ENCODE data around the gene HTR7.
A peak's percentile ranks its signal among the peaks of the same experiment; 100 is the strongest.

The HTR7 gene

DNA sequence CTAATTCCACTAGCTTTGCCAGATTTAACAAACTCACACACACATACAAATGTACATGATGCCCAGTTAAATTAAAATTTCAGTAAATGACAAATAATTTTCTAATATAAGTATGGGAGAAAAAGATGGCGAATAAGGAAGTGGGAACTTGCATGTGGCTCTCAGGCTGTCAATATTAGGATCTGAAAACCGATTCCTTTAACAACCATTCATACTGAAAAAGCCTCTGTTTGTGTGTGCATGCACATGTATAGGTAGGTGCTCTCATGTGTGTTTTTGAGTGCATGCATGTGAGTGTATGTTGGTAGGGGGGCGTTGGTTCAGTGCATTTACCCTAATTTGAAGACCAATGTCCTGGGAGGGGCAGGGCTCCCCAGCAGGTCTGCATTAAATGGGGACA is 125.3 kb downstream of the HTR7 start:
- no peaks in the 10 kb centered on the region for H3K36me3 ChIP-seq (ENCODE audit: control insufficient read depth in 1 of 2, insufficient read depth in 2 of 2, low read depth in 1 of 2, low read length in 2 of 2)
- WGBS = 87% methylated on average over 3 of the region's 3 CpGs
- H2AFZ ChIP-seq (ENCODE audit: low read depth, low read length) = no peak overlapping the region
- no peaks in the 10 kb centered on the region for H3K9me3 ChIP-seq (ENCODE audit: control insufficient read depth, low read length)
- no peak overlapping the region for H2BK120ac ChIP-seq (ENCODE audit: low read depth, low read length)
- no peak overlapping the region for H3K27ac ChIP-seq (ENCODE audit: low read length, poor library complexity, severe bottlenecking)
- no peaks in the 10 kb centered on the region for H3K79me1 ChIP-seq (replicated peaks; ENCODE audit: low read length, poor library complexity, severe bottlenecking)
- H3K23ac ChIP-seq (ENCODE audit: low read length in 2 of 2) = no peak overlapping the region
- no peaks in the 10 kb centered on the region for H3K27me3 ChIP-seq (ENCODE audit: control insufficient read depth in 1 of 2, insufficient read depth in 1 of 2, low read length in 2 of 2)
- no peak overlapping the region for H2BK12ac ChIP-seq (ENCODE audit: low read length in 2 of 2)
- no peaks in the 10 kb centered on the region for H3K4me1 ChIP-seq (ENCODE audit: control insufficient read depth, insufficient read depth, low read depth, low read length)
- H2BK15ac ChIP-seq (ENCODE audit: low read depth, poor library complexity, severe bottlenecking) = no peak overlapping the region
- H3K4ac ChIP-seq (ENCODE audit: low read depth in 1 of 2, low read length in 2 of 2) = no peak overlapping the region
- no peak overlapping the region for H3K4me2 ChIP-seq (ENCODE audit: low read length, poor library complexity, severe bottlenecking)
- no peak overlapping the region for H4K91ac ChIP-seq (ENCODE audit: low read length)
- no peak overlapping the region for H3K18ac ChIP-seq (ENCODE audit: low read depth in 1 of 2, low read length in 2 of 2)
- H3K4me3 ChIP-seq (ENCODE audit: insufficient read depth in 1 of 2, low read depth in 1 of 2, low read length in 2 of 2) = no peak overlapping the region
- no peak for DNase-seq
- no peak overlapping the region for H2AK5ac ChIP-seq (ENCODE audit: low read length, severe bottlenecking)
- no peak overlapping the region for H3K9ac ChIP-seq (ENCODE audit: low read length)
- no peak overlapping the region for H4K8ac ChIP-seq (ENCODE audit: low read length)
- no peak overlapping the region for H3K14ac ChIP-seq (ENCODE audit: low read length in 2 of 2)
- H2BK5ac ChIP-seq (ENCODE audit: low read depth, low read length, poor library complexity, severe bottlenecking) = no peak overlapping the region

DNA sequence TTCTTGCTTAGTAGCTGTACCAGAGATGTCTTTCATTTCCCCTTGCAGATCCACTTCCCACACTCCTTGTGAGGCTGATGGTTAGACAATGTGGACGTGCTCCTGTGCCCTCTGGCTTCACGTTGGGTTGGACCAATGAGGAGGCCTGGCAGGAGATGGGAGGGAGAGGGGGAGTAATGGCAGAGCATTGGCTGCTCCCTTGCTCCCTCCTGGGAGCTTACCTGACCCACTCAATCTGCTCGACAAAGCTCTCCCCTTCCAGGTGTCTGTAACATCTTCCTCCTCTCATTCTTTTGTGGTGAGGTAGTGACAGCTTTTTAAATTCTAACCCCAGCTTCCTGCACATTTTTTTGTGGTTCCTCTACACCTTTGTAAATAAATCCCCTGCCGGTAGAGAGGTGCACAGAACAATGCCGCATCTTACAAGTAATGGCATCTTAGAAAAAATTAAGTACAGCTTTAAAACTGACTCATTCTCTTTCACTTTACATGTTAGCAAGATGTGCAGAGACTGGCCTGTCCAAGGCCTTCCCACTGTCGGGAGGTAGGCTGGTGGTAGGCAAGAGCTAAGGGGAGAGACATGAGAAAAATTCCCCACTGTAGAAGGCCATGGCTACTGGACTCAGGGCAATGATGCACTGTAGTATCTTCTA is 134.3 kb downstream of the HTR7 start:
- H2BK15ac ChIP-seq (ENCODE audit: low read depth, poor library complexity, severe bottlenecking) = no peak overlapping the region
- no peak overlapping the region for H4K91ac ChIP-seq (ENCODE audit: low read length)
- H3K9me3 ChIP-seq (ENCODE audit: control insufficient read depth, low read length) = no peaks in the 10 kb centered on the region
- DNase-seq = no peak
- H3K27me3 ChIP-seq (ENCODE audit: control insufficient read depth in 1 of 2, insufficient read depth in 1 of 2, low read length in 2 of 2) = no peaks in the 10 kb centered on the region
- H3K18ac ChIP-seq (ENCODE audit: low read depth in 1 of 2, low read length in 2 of 2) = peak overlapping the region in 1 of 2 experiments; percentile 61
- H2BK5ac ChIP-seq (ENCODE audit: low read depth, low read length, poor library complexity, severe bottlenecking) = no peak overlapping the region
- H3K9ac ChIP-seq (ENCODE audit: low read length) = no peak overlapping the region
- H2BK120ac ChIP-seq (ENCODE audit: low read depth, low read length) = no peak overlapping the region
- no peaks in the 10 kb centered on the region for H3K79me1 ChIP-seq (replicated peaks; ENCODE audit: low read length, poor library complexity, severe bottlenecking)
- 83% methylated on average over 4 of the region's 6 CpGs for WGBS
- no peak overlapping the region for H3K14ac ChIP-seq (ENCODE audit: low read length in 2 of 2)
- no peaks in the 10 kb centered on the region for H3K4me1 ChIP-seq (ENCODE audit: control insufficient read depth, insufficient read depth, low read depth, low read length)
- H3K4ac ChIP-seq (ENCODE audit: low read depth in 1 of 2, low read length in 2 of 2) = no peak overlapping the region
- no peak overlapping the region for H2AFZ ChIP-seq (ENCODE audit: low read depth, low read length)
- H3K36me3 ChIP-seq (ENCODE audit: control insufficient read depth in 1 of 2, insufficient read depth in 2 of 2, low read depth in 1 of 2, low read length in 2 of 2) = no peaks in the 10 kb centered on the region
- peak overlapping the region in 1 of 2 experiments; percentile 3 for H2BK12ac ChIP-seq (ENCODE audit: low read length in 2 of 2)
- no peak overlapping the region for H4K8ac ChIP-seq (ENCODE audit: low read length)
- no peak overlapping the region for H2AK5ac ChIP-seq (ENCODE audit: low read length, severe bottlenecking)
- no peak overlapping the region for H3K4me3 ChIP-seq (ENCODE audit: insufficient read depth in 1 of 2, low read depth in 1 of 2, low read length in 2 of 2)
- H3K4me2 ChIP-seq (ENCODE audit: low read length, poor library complexity, severe bottlenecking) = no peak overlapping the region
- no peak overlapping the region for H3K23ac ChIP-seq (ENCODE audit: low read length in 2 of 2)
- no peak overlapping the region for H3K27ac ChIP-seq (ENCODE audit: low read length, poor library complexity, severe bottlenecking)

DNA sequence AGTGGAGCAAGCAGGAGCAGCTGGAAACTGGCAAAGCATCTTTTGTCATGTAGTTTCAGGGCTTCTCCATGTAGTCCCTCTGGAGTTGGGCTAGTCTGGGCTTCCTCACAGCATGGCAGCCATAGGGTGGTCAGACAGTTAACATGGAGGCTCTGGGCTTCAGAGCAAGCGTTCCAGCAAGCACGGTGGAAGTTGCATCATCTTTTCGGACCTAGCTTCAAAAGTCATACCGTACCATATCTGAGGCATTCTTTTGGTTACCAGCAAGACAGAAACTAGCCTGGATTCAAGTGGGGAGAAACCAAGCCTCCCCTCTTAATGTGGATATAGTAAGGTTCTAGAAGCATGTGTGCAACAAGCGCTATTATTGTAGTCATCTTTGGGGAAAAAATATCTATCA is 135.0 kb downstream of the HTR7 start:
- no peak overlapping the region for H3K4me2 ChIP-seq (ENCODE audit: low read length, poor library complexity, severe bottlenecking)
- H3K23ac ChIP-seq (ENCODE audit: low read length in 2 of 2) = no peak overlapping the region
- no peaks in the 10 kb centered on the region for H3K79me1 ChIP-seq (replicated peaks; ENCODE audit: low read length, poor library complexity, severe bottlenecking)
- H2BK120ac ChIP-seq (ENCODE audit: low read depth, low read length) = no peak overlapping the region
- no peak overlapping the region for H3K4ac ChIP-seq (ENCODE audit: low read depth in 1 of 2, low read length in 2 of 2)
- H3K18ac ChIP-seq (ENCODE audit: low read depth in 1 of 2, low read length in 2 of 2) = no peak overlapping the region
- no peak overlapping the region for H3K9ac ChIP-seq (ENCODE audit: low read length)
- no peak overlapping the region for H2BK15ac ChIP-seq (ENCODE audit: low read depth, poor library complexity, severe bottlenecking)
- H3K9me3 ChIP-seq (ENCODE audit: control insufficient read depth, low read length) = no peaks in the 10 kb centered on the region
- no peak overlapping the region for H3K14ac ChIP-seq (ENCODE audit: low read length in 2 of 2)
- no peak overlapping the region for H2BK5ac ChIP-seq (ENCODE audit: low read depth, low read length, poor library complexity, severe bottlenecking)
- no peaks in the 10 kb centered on the region for H3K4me1 ChIP-seq (ENCODE audit: control insufficient read depth, insufficient read depth, low read depth, low read length)
- H2AFZ ChIP-seq (ENCODE audit: low read depth, low read length) = no peak overlapping the region
- H2BK12ac ChIP-seq (ENCODE audit: low read length in 2 of 2) = no peak overlapping the region
- DNase-seq = no peak
- H3K36me3 ChIP-seq (ENCODE audit: control insufficient read depth in 1 of 2, insufficient read depth in 2 of 2, low read depth in 1 of 2, low read length in 2 of 2) = no peaks in the 10 kb centered on the region
- H3K4me3 ChIP-seq (ENCODE audit: insufficient read depth in 1 of 2, low read depth in 1 of 2, low read length in 2 of 2) = no peak overlapping the region
- no peaks in the 10 kb centered on the region for H3K27me3 ChIP-seq (ENCODE audit: control insufficient read depth in 1 of 2, insufficient read depth in 1 of 2, low read length in 2 of 2)
- WGBS = 81% methylated on average over 4 of the region's 5 CpGs
- H4K91ac ChIP-seq (ENCODE audit: low read length) = no peak overlapping the region
- no peak overlapping the region for H4K8ac ChIP-seq (ENCODE audit: low read length)
- H3K27ac ChIP-seq (ENCODE audit: low read length, poor library complexity, severe bottlenecking) = no peak overlapping the region
- H2AK5ac ChIP-seq (ENCODE audit: low read length, severe bottlenecking) = no peak overlapping the region

DNA sequence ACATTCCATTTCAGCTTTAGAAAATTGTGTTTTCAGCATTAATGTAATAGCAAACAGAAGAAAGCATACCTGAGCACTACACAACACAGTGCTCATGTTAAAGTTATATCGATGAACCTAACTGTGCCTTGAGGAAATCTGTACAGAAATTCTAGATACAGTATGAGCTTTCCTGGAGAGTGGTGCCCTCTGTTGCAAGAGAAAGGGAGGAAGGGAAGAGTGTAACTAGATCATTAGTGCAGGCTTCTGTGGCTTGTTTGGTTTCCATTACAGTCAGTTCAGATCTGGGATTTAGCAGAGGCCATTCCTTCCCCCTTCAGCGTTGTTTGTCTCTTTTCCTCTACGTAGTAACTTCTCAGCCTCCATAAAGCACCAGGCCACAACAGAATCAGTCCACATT is 139.7 kb downstream of the HTR7 start:
- Histone ChIP-seq H2AFZ (ENCODE audit: low read depth, low read length) (peak overlapping the region; percentile 63), H3K4ac (ENCODE audit: low read depth in 1 of 2, low read length in 2 of 2) (peak overlapping the region in 1 of 2 experiments; percentile 51), H3K27me3 (ENCODE audit: control insufficient read depth in 1 of 2, insufficient read depth in 1 of 2, low read length in 2 of 2) (no peaks in the 10 kb centered on the region), H3K14ac (ENCODE audit: low read length in 2 of 2) (no peak overlapping the region), H2AK5ac (ENCODE audit: low read length, severe bottlenecking) (no peak overlapping the region), H2BK15ac (ENCODE audit: low read depth, poor library complexity, severe bottlenecking) (no peak overlapping the region), H2BK5ac (ENCODE audit: low read depth, low read length, poor library complexity, severe bottlenecking) (no peak overlapping the region), H3K9me3 (ENCODE audit: control insufficient read depth, low read length) (no peaks in the 10 kb centered on the region), H4K91ac (ENCODE audit: low read length) (no peak overlapping the region), H3K18ac (ENCODE audit: low read depth in 1 of 2, low read length in 2 of 2) (no peak overlapping the region), H3K36me3 (ENCODE audit: control insufficient read depth in 1 of 2, insufficient read depth in 2 of 2, low read depth in 1 of 2, low read length in 2 of 2) (no peaks in the 10 kb centered on the region), H2BK120ac (ENCODE audit: low read depth, low read length) (no peak overlapping the region), H3K27ac (ENCODE audit: low read length, poor library complexity, severe bottlenecking) (no peak overlapping the region), H4K8ac (ENCODE audit: low read length) (no peak overlapping the region), H3K23ac (ENCODE audit: low read length in 2 of 2) (no peak overlapping the region), H3K9ac (ENCODE audit: low read length) (no peak overlapping the region), H3K4me3 (ENCODE audit: insufficient read depth in 1 of 2, low read depth in 1 of 2, low read length in 2 of 2) (no peak overlapping the region), H3K4me2 (ENCODE audit: low read length, poor library complexity, severe bottlenecking) (no peak overlapping the region), H2BK12ac (ENCODE audit: low read length in 2 of 2) (no peak overlapping the region), H3K79me1 (replicated peaks; ENCODE audit: low read length, poor library complexity, severe bottlenecking) (no peaks in the 10 kb centered on the region), H3K4me1 (ENCODE audit: control insufficient read depth, insufficient read depth, low read depth, low read length) (no peaks in the 10 kb centered on the region)
- DNase-seq = no peak
- WGBS = 100% methylated on average over 1 of the region's 3 CpGs

All from mesenchymal stem cell (in vitro differentiated cells and primary cell).